Activated T-helper 17 cell treated with anti-CD3 and anti-CD28 coated beads, Interleukin-2, amount 50 U/mL, for 72 hours (primary cell): ENCODE measurements around the gene HYPK. TPM values are rescaled to one million over a fixed set of nuclear protein-coding genes. Genes with fewer than 3 reads are reported as not detected.
A peak's percentile ranks its signal among the peaks of the same experiment; 100 is the strongest.

Experiments used
- ATAC-seq: fragments of 150-1000 bp; cut with Tn5 transposase; replicated peaks from 2 replicates; pipeline ENCODE4 v1.10.0; 2021; ENCODE audit warnings: mild to moderate bottlenecking, moderate library complexity
- H3K27ac Mint-ChIP-seq: one replicate; pipeline ENCODE4 v1.8.0; 2022; ENCODE audit warnings: mixed read lengths
- H3K27me3 Mint-ChIP-seq: one replicate; pipeline ENCODE4 v1.8.0; 2022; ENCODE audit warnings: mixed read lengths
- H3K36me3 Mint-ChIP-seq: one replicate; pipeline ENCODE4 v1.8.0; 2022; ENCODE audit warnings: low read depth, mild to moderate bottlenecking, mixed read lengths
- H3K4me1 Mint-ChIP-seq: one replicate; pipeline ENCODE4 v1.8.0; 2022; ENCODE audit warnings: mixed read lengths
- H3K4me3 Mint-ChIP-seq: one replicate; pipeline ENCODE4 v1.8.0; 2022; ENCODE audit warnings: mild to moderate bottlenecking, mixed read lengths
- H3K9me3 Mint-ChIP-seq: one replicate; pipeline ENCODE4 v1.8.0; 2022; ENCODE audit warnings: mixed read lengths
- total RNA-seq, 2 donors: library from RNA; stranded (reverse); gene quantifications; one replicate each; pipeline ENCODE4 v1.2.3, GENCODE V29; 2022

Gene HYPK
- 10 to 100 TPM; 15.6 to 17.5 TPM for total RNA-seq

GRCh38 chr15:43800286-43801141, at the start of gene HYPK:
HYPK (plus strand) TSS chr15:43800599; CDS start chr15:43800623, 24 bp downstream.
- H3K36me3 Mint-ChIP-seq: peaks cover 100% of the 10 kb centered on the region
- H3K4me1 Mint-ChIP-seq: peaks cover 30% of the 10 kb centered on the region
- no peaks in the 10 kb centered on the region for H3K9me3 Mint-ChIP-seq
- peak within 1 kb of the TSS; percentile 96 for H3K4me3 Mint-ChIP-seq
- H3K27ac Mint-ChIP-seq: peak within 1 kb of the TSS; percentile 95
- H3K27me3 Mint-ChIP-seq: no peaks in the 10 kb centered on the region
- ATAC-seq: peak; percentile 99

GRCh38 chr15:43751885-43752284, 48.5 kb upstream of the HYPK start:
- ATAC-seq: no peak
- Mint-ChIP-seq H3K27me3 (no peaks in the 10 kb centered on the region), H3K36me3 (peaks cover 96% of the 10 kb centered on the region)

GRCh38 chr15:43762824-43763223, 37.6 kb upstream of the HYPK start:
- no peaks in the 10 kb centered on the region for H3K27me3 Mint-ChIP-seq
- ATAC-seq: no peak
- H3K4me3 Mint-ChIP-seq: no peak overlapping the region
- no peak overlapping the region for H3K27ac Mint-ChIP-seq
- H3K9me3 Mint-ChIP-seq: no peaks in the 10 kb centered on the region
- no peaks in the 10 kb centered on the region for H3K4me1 Mint-ChIP-seq
- peaks cover 100% of the 10 kb centered on the region for H3K36me3 Mint-ChIP-seq

More at GRCh38 chr15:43751885-43752284, 48.5 kb upstream of the HYPK start:
- Mint-ChIP-seq H3K4me1 (peaks cover 13% of the 10 kb centered on the region), H3K27ac (no peak overlapping the region), H3K9me3 (no peaks in the 10 kb centered on the region), H3K4me3 (peak overlapping the region; percentile 98)

GRCh38 chr15:43763819-43764446, 36.5 kb upstream of the HYPK start:
- Mint-ChIP-seq H3K4me3 (no peak overlapping the region), H3K27ac (peak overlapping the region; percentile 61), H3K27me3 (no peaks in the 10 kb centered on the region), H3K4me1 (no peaks in the 10 kb centered on the region), H3K36me3 (peaks cover 100% of the 10 kb centered on the region), H3K9me3 (no peaks in the 10 kb centered on the region)
- no peak for ATAC-seq

- peaks cover 100% of the 10 kb centered on the region for H3K36me3 Mint-ChIP-seq
- ATAC-seq: peak; percentile 62
- H3K4me3 Mint-ChIP-seq: no peak overlapping the region
- no peak overlapping the region for H3K27ac Mint-ChIP-seq
- no peaks in the 10 kb centered on the region for H3K4me1 Mint-ChIP-seq
- H3K27me3 Mint-ChIP-seq: no peaks in the 10 kb centered on the region
- no peaks in the 10 kb centered on the region for H3K9me3 Mint-ChIP-seq
Observed at GRCh38 chr15:43769584-43770228, 30.7 kb upstream of the HYPK start.

- no peaks in the 10 kb centered on the region for H3K9me3 Mint-ChIP-seq
- no peak overlapping the region for H3K27ac Mint-ChIP-seq
- ATAC-seq: no peak
- H3K4me3 Mint-ChIP-seq: no peak overlapping the region
- H3K36me3 Mint-ChIP-seq: peaks cover 80% of the 10 kb centered on the region
- no peaks in the 10 kb centered on the region for H3K27me3 Mint-ChIP-seq
- H3K4me1 Mint-ChIP-seq: no peaks in the 10 kb centered on the region
Observed at GRCh38 chr15:43771816-43772215, 28.6 kb upstream of the HYPK start.

GRCh38 chr15:43772624-43773023, 27.8 kb upstream of the HYPK start:
- H3K36me3 Mint-ChIP-seq: peaks cover 72% of the 10 kb centered on the region
- no peak overlapping the region for H3K27ac Mint-ChIP-seq

GRCh38 chr15:43774062-43774461, 26.3 kb upstream of the HYPK start:
- H3K4me3 Mint-ChIP-seq: no peak overlapping the region
- H3K27me3 Mint-ChIP-seq: no peaks in the 10 kb centered on the region
- no peaks in the 10 kb centered on the region for H3K9me3 Mint-ChIP-seq
- no peak overlapping the region for H3K27ac Mint-ChIP-seq
- peaks cover 58% of the 10 kb centered on the region for H3K36me3 Mint-ChIP-seq
- no peak for ATAC-seq
- H3K4me1 Mint-ChIP-seq: peaks cover 4% of the 10 kb centered on the region

More at GRCh38 chr15:43772624-43773023, 27.8 kb upstream of the HYPK start:
- Mint-ChIP-seq H3K27me3 (no peaks in the 10 kb centered on the region), H3K4me3 (no peak overlapping the region), H3K4me1 (no peaks in the 10 kb centered on the region), H3K9me3 (no peaks in the 10 kb centered on the region)
- no peak for ATAC-seq

GRCh38 chr15:43775411-43775965, 24.9 kb upstream of the HYPK start:
- Mint-ChIP-seq H3K4me1 (peaks cover 6% of the 10 kb centered on the region), H3K27me3 (no peaks in the 10 kb centered on the region), H3K4me3 (peak overlapping the region; percentile 86), H3K36me3 (peaks cover 43% of the 10 kb centered on the region), H3K27ac (no peak overlapping the region), H3K9me3 (no peaks in the 10 kb centered on the region)
- no peak for ATAC-seq

- peak overlapping the region; percentile 59 for H3K27ac Mint-ChIP-seq
- H3K27me3 Mint-ChIP-seq: no peaks in the 10 kb centered on the region
- H3K4me3 Mint-ChIP-seq: peak overlapping the region; percentile 86
- H3K9me3 Mint-ChIP-seq: no peaks in the 10 kb centered on the region
- ATAC-seq: peak; percentile 33
- peaks cover 36% of the 10 kb centered on the region for H3K36me3 Mint-ChIP-seq
- H3K4me1 Mint-ChIP-seq: peaks cover 6% of the 10 kb centered on the region
Observed at GRCh38 chr15:43776101-43776717, 24.2 kb upstream of the HYPK start.

- H3K27me3 Mint-ChIP-seq: no peaks in the 10 kb centered on the region
- peak within 1 kb of the TSS; percentile 86 for H3K4me3 Mint-ChIP-seq
- ATAC-seq: peak; percentile 68
- H3K27ac Mint-ChIP-seq: peak within 1 kb of the TSS; percentile 86
- peaks cover 6% of the 10 kb centered on the region for H3K4me1 Mint-ChIP-seq
- no peaks in the 10 kb centered on the region for H3K9me3 Mint-ChIP-seq
- H3K36me3 Mint-ChIP-seq: peaks cover 30% of the 10 kb centered on the region
Observed at GRCh38 chr15:43776718-43777266, 23.6 kb upstream of the HYPK start, which contains the start of gene ELL3. ELL3 (minus strand) TSS chr15:43776966; CDS start chr15:43776901, 65 bp downstream.

- H3K36me3 Mint-ChIP-seq: peaks cover 24% of the 10 kb centered on the region
- peak overlapping the region; percentile 86 for H3K27ac Mint-ChIP-seq
- H3K27me3 Mint-ChIP-seq: no peaks in the 10 kb centered on the region
- H3K4me3 Mint-ChIP-seq: peak overlapping the region; percentile 86
- peaks cover 6% of the 10 kb centered on the region for H3K4me1 Mint-ChIP-seq
- peak; percentile 76 for ATAC-seq
- H3K9me3 Mint-ChIP-seq: no peaks in the 10 kb centered on the region
Observed at GRCh38 chr15:43777267-43777914, 23.0 kb upstream of the HYPK start.

GRCh38 chr15:43779016-43779415, 21.4 kb upstream of the HYPK start:
- no peak for ATAC-seq
- Mint-ChIP-seq H3K36me3 (peaks cover 8% of the 10 kb centered on the region), H3K4me3 (no peak overlapping the region), H3K27ac (no peak overlapping the region), H3K27me3 (no peaks in the 10 kb centered on the region), H3K9me3 (no peaks in the 10 kb centered on the region), H3K4me1 (peaks cover 6% of the 10 kb centered on the region)
